GM18519 (cell line): ENCODE data around the gene GRIK4.
"Not testable (repeated sequence)": the region's sequence is repeated elsewhere in the genome, so short reads cannot be mapped to it uniquely, and the experiment has no call there.

Source experiments
- ATAC-seq: cut with Tn5 transposase; IDR thresholded peaks from one replicate; pipeline ENCODE4 v1.9.1; 2021; ENCODE audit warnings: mild to moderate bottlenecking, moderate library complexity; ENCODE audit not compliant: unreplicated experiment, low FRiP score

GRIK4 gene, protein sequence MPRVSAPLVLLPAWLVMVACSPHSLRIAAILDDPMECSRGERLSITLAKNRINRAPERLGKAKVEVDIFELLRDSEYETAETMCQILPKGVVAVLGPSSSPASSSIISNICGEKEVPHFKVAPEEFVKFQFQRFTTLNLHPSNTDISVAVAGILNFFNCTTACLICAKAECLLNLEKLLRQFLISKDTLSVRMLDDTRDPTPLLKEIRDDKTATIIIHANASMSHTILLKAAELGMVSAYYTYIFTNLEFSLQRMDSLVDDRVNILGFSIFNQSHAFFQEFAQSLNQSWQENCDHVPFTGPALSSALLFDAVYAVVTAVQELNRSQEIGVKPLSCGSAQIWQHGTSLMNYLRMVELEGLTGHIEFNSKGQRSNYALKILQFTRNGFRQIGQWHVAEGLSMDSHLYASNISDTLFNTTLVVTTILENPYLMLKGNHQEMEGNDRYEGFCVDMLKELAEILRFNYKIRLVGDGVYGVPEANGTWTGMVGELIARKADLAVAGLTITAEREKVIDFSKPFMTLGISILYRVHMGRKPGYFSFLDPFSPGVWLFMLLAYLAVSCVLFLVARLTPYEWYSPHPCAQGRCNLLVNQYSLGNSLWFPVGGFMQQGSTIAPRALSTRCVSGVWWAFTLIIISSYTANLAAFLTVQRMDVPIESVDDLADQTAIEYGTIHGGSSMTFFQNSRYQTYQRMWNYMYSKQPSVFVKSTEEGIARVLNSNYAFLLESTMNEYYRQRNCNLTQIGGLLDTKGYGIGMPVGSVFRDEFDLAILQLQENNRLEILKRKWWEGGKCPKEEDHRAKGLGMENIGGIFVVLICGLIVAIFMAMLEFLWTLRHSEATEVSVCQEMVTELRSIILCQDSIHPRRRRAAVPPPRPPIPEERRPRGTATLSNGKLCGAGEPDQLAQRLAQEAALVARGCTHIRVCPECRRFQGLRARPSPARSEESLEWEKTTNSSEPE

DNA sequence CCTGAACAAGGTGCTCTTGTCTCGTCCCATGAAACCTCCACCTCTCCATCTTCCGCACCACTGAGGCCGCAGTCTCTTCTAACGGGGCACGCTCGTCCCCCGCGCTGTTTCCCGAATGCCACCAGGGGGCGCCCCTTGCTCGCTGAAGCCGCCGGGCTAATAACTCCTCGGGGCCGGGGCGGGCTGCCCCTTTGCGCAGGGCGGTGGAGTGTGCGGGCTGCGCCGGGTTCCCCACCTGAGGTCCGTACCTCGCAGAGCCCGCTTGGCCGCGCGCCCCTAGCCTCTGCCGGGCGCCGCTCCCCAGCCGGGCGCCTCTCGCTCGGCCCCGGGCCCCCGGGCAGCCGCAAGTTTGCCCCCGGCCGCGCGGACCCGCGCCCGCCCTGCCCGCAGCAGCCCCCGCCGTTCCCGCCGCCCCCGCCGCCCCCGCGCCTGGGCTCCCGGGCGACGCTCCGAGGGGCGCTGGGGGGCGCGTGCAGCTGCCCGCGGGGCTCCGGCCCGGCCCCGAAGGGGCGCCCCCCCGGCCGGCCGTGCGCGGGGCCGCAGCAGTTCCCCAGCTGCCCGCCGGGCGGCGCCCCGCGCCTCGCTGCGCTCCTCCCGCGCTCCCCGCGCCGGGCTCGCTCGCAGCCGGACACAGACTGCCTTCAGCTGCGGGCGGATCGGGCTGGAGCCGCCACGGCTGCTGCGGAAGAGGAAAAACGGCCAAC lies at the start of gene GRIK4:
TSS of gene GRIK4 (plus strand) at position 633 of the 704 bp plus-strand sequence. CDS start 148,571 bp downstream, outside the sequence.
- ATAC-seq, result peak; percentile 53

DNA sequence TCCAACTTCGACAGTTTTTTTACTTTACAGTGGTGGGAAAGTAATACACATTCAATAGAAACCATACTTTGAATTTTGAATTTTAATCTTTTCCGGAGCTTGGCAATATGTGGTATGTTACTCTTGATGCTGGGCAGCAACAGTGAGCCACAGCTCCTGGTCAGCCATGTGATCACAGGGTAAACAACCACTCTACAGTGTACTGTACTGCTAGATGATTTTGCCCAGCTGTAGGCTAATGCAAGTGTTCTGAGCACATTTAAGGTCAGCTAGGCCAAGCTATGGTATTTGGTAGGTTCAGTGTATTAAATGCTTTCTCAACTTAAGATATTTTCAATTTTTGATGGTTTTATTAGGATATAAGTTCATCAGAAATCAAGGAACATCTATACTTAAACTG lies 48.7 kb upstream of the GRIK4 start:
- no peak for ATAC-seq

DNA sequence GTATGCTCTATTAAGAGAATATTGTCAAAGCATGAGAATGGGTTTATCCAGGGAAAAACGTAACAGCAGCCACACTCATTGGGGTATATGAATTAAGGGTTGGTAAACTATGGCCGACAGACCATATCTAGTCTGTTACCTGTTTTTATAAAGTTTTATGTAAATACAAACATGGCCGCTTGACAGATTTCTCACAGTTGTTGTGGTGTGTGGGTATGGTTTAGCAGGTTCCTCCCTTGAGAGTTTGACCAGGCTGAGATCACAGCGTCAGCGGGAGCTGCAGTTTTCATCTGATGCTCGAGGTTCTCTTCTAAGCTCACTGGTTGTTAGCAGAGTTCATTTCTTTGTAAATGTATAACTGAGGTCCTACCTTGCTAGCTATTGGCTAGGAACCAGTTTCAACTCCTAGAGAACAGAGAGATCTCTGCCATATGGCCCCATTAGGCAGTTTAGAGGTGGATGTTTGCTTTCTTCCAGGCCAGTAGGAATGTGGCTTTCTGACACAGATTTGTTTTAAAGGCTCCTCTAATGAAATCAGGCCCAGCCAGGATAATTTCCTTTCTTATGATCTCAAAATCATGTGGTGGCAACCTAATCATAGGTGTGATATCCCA lies 45.5 kb upstream of the GRIK4 start:
- ATAC-seq, result no peak

DNA sequence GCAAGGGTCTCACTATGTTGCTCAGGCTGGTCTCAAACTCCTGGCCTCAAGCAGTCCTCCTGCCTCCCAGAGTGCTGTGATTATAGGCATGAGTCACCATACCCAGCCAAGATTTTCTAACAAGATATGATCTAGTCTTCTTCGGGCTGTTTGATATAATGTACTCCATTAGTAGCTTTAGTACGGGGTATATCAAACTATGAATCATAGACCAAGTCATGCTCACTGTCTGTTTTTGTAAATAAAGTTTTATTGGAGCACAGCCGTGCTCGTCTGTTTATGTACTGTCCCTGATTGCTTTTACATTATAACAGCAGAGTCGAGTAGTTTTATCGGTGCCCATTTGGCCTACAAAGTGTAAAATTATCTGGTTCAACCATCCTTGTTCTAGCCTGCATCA lies 43.9 kb upstream of the GRIK4 start:
- ATAC-seq, result no peak

DNA sequence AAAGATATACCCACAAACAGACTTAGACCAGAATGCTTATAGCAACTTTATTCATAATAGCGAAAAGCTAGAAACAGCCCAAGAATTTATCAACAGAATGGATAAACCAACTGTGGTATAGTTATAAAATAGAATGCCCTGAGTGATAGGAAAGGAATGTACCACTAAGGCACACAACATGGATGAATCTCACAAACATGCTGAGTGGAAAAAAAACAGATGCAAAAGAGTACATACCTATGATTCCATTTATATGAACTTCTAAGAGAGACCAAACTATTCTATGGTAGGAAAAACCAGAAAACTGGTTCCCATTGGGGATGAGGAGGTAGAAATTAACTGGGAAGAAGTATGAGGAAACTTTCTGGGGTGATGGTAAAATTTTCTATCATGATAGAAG lies 40.4 kb upstream of the GRIK4 start:
- ATAC-seq, result no peak

DNA sequence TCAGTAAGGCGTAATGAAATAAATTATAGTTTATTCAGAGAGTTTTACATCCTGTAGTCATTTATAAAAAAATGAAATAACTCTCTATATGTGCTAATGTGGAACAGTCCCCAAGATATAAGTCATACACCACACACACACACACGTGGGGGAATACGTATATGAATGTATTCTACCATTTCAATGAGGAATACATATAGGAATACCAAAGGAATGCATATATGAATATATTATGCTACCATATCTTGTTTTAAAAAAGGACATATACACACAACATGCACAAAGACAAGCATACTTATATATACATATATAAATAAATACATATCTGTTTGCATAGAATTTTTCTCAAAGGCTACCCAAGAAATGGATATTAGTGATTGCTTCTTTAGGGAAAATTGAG lies 39.6 kb upstream of the GRIK4 start:
- no peak for ATAC-seq

DNA sequence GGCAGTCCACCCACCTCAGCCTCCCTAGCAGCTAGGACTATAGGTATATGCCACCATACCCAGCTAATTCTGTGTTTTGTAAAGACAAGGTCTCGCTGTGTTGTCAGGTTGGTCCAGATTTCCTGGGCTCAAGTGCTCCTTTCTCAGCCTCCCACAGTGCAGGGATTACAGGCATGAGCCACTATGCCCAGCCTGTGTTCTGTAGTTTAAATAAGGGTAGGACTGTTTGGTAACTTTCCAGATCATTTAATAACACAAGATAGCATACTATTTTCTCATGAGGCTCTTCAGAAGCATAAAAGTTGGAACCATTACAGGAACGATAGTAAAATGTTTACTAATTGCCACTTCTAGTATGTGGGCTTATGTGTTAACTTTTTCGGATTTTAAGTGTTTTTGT lies 38.0 kb upstream of the GRIK4 start:
- ATAC-seq, result no peak

DNA sequence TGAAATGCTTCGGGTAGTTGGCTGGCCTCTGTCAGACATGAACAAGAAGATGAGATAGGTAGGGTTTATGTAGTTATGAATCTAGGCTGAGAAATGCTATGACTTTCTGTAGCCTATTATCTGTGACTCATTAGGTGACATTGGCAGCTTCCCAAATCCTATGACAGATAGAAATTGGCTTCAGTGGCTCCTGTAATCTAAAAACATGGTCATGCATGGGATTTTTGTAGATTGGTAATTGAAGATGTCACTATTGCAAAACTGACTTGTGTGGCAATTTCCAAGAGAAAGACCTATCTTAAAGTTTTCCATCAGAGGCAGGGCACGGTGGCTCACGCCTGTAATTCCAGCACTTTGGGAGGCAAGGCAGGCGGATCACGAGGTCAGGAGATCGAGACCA lies 29.4 kb upstream of the GRIK4 start:
- ATAC-seq, result no peak

DNA sequence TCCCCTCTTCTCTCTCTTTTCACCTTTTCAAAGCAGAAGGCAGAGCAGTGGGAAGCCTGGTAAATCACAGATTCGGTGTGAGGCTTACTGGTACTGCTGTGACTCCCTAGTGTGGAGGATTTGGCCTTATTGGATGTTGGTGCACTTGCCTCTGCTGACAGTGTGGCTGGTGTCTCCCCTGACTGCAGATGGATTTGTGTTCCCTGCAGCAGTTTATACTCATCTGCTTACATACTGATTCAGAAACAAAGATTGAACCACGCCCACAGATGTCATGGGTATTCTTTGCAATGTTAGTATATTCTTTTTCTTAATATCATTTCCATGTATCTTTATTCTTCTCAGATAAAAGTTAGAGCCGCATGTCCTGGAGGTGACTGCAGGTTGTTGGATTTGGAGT lies 26.8 kb upstream of the GRIK4 start:
- ATAC-seq, result no peak

DNA sequence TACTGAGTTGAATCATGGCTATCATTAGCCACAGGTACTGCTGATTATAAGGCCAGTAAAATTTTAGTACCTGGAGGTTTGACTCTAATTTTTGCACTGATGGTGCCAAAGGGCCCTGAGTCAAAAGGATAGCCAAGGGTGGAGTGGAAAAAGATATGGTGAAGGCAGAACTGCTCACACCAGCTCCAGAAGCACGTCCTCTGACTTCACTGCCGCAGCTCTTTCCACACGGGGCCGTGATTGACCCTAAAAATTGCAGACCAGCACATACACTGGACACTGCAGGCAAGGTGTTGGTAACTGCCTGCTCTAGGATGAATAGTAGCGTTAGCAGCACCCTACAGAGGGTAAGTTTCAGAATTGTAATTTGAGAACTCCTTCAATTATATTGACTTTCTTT lies 25.4 kb upstream of the GRIK4 start:
- ATAC-seq, result no peak

DNA sequence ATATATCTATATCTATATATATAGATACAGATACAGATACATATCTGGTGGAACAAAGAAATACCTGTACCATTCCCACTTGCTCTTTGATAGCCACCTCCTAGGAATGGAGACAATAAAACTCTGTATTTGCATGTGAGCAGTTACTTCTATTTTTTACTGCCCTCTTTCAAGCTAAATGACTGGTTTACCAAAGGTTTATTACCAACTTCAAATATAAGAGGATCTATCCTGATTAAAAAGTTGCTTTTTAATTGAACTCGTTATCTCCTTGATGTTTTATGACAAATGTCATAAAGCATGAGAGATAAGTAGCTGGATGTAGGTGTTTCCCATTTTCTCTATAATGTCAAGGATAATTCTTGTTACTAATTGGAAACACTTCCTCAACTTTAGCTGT lies 21.7 kb upstream of the GRIK4 start:
- ATAC-seq, result no peak

DNA sequence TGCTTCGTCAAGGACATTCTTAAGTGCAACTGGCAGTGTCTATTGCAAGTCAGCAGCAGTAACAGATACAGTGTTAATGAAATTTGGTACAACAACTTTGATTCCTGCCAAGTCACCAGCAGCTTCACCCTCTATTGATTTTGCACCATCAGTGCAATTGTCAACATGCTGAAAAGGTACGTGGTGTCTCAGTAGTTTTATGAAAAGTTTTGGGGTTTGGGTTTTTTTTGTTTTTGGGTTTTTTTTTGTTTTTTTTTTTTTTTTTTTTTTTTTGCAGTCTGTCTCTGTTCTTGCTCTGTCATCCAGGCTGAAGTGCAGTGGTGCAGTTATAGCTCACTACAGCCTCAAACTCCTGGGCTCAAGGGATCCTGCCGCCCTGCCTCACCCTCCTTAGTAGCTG lies 19.1 kb upstream of the GRIK4 start:
- ATAC-seq, result no peak

DNA sequence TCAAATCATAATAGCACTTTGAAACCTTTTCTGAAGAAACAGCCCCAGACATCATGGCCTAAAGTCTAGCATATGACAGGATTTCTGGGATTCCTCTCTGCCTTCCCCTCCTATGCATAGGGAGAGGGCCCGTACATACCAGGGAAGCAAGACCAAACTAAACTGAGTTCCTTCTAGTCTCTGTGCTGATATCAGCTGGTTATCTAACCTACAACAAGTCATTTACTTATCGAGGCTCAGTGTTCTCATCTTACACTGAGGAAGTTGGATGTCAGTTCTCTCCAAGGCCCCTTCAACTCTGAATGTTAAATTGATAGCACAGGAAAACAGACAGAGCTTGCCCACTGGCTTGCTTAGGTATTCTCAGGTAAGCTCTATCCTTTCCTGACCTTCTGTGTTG lies 17.0 kb upstream of the GRIK4 start:
- ATAC-seq, result no peak

DNA sequence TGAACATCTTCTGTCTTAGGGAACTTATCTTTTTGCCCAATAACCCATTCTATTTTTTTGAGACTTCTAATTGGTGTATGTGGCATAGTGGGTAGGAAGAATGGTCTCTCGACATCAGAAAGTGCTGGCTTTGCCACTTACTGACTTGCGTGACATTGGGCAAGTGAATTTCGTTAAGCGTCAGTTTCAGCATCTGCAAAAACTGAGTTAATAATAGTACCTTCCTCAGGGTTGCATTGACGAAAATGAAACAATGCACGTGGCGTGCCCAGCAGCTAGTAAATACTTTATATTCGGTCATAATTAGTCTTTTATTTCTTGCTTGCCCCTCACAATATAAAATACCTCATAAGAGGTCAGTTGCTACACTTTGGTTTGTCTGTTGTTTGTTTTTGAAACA lies 12.5 kb upstream of the GRIK4 start:
- no peak for ATAC-seq

DNA sequence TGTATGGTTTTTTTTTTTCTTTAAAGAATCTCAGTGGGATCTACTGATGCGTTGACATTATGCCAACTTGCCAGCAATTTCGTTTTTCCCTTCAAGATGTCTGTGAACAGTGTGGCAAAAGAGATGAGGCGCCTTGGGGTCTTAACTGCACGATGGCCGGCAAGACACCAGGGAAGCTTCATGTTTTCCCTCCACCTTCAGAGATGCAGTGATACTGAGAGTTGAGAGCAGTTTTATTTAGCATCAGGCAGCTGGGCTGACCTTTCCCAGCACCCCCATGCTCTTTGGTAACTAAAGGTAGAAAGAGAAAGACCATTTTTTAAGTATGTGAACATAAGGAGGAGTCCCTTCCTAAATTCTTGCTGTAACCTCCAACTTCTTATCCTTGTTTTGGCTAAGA lies 11.7 kb upstream of the GRIK4 start:
- ATAC-seq, result no peak

DNA sequence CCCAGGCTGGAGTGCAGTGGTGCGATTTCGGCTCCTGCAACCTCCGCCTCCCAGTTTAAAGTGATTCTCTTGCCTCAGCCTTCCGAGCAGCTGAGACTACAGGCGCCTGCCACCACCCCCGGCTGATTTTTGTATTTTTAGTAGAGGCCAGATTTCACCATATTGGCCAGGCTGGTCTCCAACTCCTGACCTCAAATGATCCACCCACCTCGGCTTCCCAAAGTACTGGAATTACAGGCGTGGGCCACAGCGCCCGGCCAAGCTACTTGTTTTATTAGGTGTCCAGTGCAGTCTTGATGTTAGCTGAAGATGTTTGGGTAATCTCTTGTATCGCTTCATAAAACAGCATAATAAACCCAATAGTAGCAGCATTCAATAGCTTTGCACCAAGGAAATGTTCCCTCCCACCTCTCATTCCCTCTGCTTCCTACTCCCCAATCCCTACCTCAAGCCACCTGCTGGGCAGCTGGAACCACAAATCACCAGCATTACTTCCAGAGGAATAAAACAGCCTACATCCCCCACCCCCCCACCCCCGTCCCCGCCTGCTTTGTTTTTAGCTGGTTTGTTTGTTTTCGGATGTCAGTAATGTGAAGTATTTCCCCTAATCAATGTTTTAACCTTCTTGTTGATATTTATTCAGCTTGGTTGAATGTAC lies 11.0 kb upstream of the GRIK4 start:
- no peak for ATAC-seq

DNA sequence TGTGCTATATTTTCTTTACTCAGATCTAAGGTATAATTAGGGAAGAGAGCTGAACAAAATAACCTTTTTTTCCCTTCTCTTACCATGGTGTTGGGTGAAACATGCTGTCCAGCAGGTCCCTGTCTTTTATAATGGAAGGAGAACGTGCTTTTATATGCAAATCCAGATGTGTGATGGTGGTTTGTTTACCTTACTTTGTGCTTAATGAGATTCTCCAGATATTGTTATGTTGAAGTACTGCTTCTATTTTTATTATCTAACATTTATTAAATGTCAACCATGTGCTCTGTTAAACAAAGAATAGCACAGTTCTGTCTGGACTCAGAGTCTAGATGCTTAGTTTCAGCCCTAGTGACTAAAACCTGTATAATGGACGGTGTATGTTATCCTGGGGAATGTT lies 10.1 kb upstream of the GRIK4 start:
- no peak for ATAC-seq

DNA sequence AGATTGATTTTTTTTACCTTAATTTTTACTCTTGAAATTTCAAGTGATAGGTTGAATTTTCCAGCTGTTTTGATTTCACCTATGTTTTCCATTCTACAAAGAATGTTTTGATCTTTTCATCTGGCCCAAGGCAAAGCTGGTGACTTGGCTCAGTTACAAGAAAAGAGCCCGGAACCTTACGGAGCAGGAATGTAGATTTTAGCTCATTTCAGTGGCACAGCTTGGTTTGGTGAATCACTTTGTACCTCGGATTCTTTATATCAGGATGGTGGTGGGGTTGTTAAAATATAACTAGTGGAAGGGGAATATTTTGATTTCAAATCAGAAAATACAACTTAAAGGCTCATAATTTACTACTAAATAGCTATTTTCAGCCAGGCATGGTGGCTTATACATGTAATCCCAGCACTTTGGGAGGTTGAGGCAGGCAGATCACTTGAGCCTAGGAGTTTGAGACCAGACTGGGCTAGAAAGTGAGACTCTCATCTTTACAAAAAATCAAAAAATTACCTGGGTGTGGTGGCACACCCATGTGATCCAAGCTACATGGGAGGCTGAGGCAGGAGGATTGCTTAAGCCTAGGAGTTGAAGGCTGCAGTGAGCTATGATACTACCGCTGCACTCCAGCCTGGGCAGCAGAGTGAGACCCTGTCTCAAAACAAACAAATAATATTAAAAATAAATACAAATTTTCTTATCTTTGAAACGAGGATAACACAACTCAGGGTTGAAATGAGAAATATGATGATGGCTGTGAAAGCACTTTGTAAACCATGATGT lies 9.4 kb upstream of the GRIK4 start:
- ATAC-seq, result no peak

DNA sequence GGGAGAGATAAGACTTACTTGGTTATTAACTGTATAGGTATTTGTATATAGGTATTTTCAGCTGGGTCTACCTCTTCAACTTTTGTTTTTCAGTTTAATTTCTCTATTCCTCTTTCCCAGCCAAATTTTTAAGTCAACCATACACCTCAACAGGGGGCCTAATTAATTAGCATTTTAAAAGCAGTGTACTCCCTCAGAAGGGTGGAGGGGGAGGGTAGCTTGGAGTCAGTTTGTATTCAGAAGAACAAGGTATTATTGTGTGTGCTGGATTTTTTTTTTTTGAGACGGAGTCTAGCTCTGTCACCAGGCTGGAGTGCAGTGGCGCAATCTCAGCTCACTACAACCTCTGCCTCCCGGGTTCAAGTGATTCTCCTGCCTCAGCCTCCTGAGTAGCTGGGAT lies 8.0 kb upstream of the GRIK4 start:
- ATAC-seq, result not testable (repeated sequence)
